Bladder microvascular endothelial cell (primary cell): ENCODE data around the gene ADAMTS17. TPM values are rescaled to one million over a fixed set of nuclear protein-coding genes. Genes with fewer than 3 reads are reported as not detected.

Experiments used
- total RNA-seq: library from RNA; depleted of rRNA; stranded (reverse); fragments of >200 nt; gene quantifications from 2 replicates; pipeline ENCODE4 v1.2.3, GENCODE V29; 2014

Gene ADAMTS17
- total RNA-seq = 0.38 TPM in 1 of 2 replicates, not detected in the other

GRCh38 chr15:100341750-100342560 is at the start of gene ADAMTS17:
Gene ADAMTS17 (minus strand): TSS chr15:100341975. CDS start chr15:100341899, 76 bp downstream.

Other genes starting within 250 kb of the ADAMTS17 start
- not detected in 2 replicates for gene CERS3, start 187.0 kb upstream of the ADAMTS17 start, total RNA-seq